ENCODE measurements around the gene GUCY1A1. TPM values are rescaled to one million over a fixed set of nuclear protein-coding genes. Genes with fewer than 3 reads are reported as not detected.

GUCY1A1 gene
- total RNA-seq, 1 experiment from 2014 or later: not detected

DNA sequence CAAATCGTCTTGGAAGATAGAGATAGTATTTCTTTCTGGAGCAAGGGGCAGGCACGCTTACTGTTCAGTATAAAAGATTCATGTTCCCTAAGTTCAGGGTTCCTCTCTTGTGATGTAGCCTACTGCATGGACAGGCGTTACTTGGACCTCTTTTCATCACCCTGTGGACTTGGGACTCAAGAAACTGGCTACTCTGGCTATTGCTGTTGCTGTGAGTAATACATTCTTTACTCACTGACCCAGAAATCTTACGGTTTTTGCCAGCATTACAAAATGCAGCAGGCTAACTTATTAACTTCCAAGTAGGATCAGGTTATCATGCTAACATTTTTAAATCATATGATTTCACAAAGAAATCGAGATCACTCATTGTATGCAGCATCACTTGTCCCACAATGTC is 79.3 kb downstream of the GUCY1A1 start:
- no peak overlapping the region for H3K4me2 ChIP-seq (ENCODE audit: low read length)
- H3K79me2 ChIP-seq (ENCODE audit: insufficient read depth, low read length): no peaks in the 10 kb centered on the region
- no peak overlapping the region for H3K4me3 ChIP-seq (replicated peaks in 1 of 2; ENCODE audit: low read depth in 1 of 2, low read length in 2 of 2)
- POLR2A ChIA-PET: no interaction called here
- no peaks in the 10 kb centered on the region for H4K20me1 ChIP-seq (ENCODE audit: insufficient read depth)
- intact Hi-C loops (cut with micrococcal nuclease): no loop called here
- no peaks in the 10 kb centered on the region for H3K4me1 ChIP-seq (ENCODE audit: control insufficient read depth in 1 of 2, insufficient read depth in 2 of 2, low read length in 2 of 2)
- no peak overlapping the region for H3K27ac ChIP-seq (ENCODE audit: low read depth, low read length)
- H3K9me2 ChIP-seq (ENCODE audit: insufficient read depth): no peaks in the 10 kb centered on the region
- H3K9ac ChIP-seq (ENCODE audit: low read length): no peak overlapping the region
- H3K36me3 ChIP-seq (ENCODE audit: control insufficient read depth in 1 of 2, insufficient read depth in 2 of 2, low read length in 2 of 2): no peaks in the 10 kb centered on the region
- TF ChIP-seq, protein P1, sequence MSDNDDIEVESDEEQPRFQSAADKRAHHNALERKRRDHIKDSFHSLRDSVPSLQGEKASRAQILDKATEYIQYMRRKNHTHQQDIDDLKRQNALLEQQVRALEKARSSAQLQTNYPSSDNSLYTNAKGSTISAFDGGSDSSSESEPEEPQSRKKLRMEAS (IDR thresholded peaks at IDR 0.05): no peak
- TF ChIP-seq EGR1 (IDR thresholded peaks at IDR 0.05; ENCODE audit: low read depth) (no peak), REST (IDR thresholded peaks at IDR 0.05; ENCODE audit: low read depth) (no peak), EZH2 (IDR thresholded peaks at IDR 0.05) (no peak), TCF7L2 (IDR thresholded peaks at IDR 0.05; ENCODE audit: borderline replicate concordance, extremely low read depth, insufficient read depth, insufficient read length) (no peak), CEBPB (IDR thresholded peaks at IDR 0.05; ENCODE audit: low read depth) (no peak), EZH2phosphoT487 (IDR thresholded peaks at IDR 0.05; ENCODE audit: borderline replicate concordance) (no peak)
- TF ChIP-seq, protein P2, sequence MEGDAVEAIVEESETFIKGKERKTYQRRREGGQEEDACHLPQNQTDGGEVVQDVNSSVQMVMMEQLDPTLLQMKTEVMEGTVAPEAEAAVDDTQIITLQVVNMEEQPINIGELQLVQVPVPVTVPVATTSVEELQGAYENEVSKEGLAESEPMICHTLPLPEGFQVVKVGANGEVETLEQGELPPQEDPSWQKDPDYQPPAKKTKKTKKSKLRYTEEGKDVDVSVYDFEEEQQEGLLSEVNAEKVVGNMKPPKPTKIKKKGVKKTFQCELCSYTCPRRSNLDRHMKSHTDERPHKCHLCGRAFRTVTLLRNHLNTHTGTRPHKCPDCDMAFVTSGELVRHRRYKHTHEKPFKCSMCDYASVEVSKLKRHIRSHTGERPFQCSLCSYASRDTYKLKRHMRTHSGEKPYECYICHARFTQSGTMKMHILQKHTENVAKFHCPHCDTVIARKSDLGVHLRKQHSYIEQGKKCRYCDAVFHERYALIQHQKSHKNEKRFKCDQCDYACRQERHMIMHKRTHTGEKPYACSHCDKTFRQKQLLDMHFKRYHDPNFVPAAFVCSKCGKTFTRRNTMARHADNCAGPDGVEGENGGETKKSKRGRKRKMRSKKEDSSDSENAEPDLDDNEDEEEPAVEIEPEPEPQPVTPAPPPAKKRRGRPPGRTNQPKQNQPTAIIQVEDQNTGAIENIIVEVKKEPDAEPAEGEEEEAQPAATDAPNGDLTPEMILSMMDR (IDR thresholded peaks at IDR 0.05 in 2 of 3, conservative IDR thresholded peaks at IDR 0.05 in 1 of 3; ENCODE audit: borderline replicate concordance in 1 of 3, insufficient read depth in 1 of 3, low read depth in 2 of 3, low read length in 2 of 3): no peak
- RAD21 ChIA-PET (ENCODE audit: low non-redundant PET in 1 of 2, low total read pairs in 2 of 2, uncharacterized antibody in 2 of 2, unreplicated experiment in 2 of 2): no interaction called here
- ATAC-seq (no peak), DNase-seq (ENCODE audit: low read depth, low spot score) (no peak)
- H3K27me3 ChIP-seq (ENCODE audit: insufficient read depth, low read length): no peaks in the 10 kb centered on the region
- no TSS peak for BruUV-seq (replicated peaks)
- CTCF ChIA-PET: no interaction called here
- H3K9me3 ChIP-seq (ENCODE audit: control insufficient read depth in 1 of 2, insufficient read depth in 1 of 2, low read depth in 1 of 2, low read length in 2 of 2): no peaks in the 10 kb centered on the region
- no peak overlapping the region for H2AFZ ChIP-seq (ENCODE audit: low read depth, low read length, poor library complexity, severe bottlenecking)

Measured in HCT116 (cell line).